CD4-positive, alpha-beta T cell treated with Interleukin-4 for 4 hours (primary cell): ENCODE measurements around the gene HADHA.
"Not testable (repeated sequence)": the region's sequence is repeated elsewhere in the genome, so short reads cannot be mapped to it uniquely, and the experiment has no call there.

Source experiments
- DNase-seq: peaks from one replicate; pipeline ENCODE4 v3.0.0-alpha.2; 2020

HADHA gene

GRCh38 chr2:26244309-26245230 is at the start of gene HADHA, which contains the start of gene HADHB:
TSS of gene HADHA (minus strand) at chr2:26244632. CDS start at chr2:26244596, 36 bp downstream.
TSS of gene HADHB (plus strand) at chr2:26244939. CDS start at chr2:26254255, 9,316 bp downstream.
- peak; percentile 80 for DNase-seq

GRCh38 chr2:26292646-26293045 is 48.2 kb upstream of the HADHA start:
- DNase-seq = no peak

- no peak for DNase-seq
Observed at GRCh38 chr2:26290001-26290400, 45.6 kb upstream of the HADHA start.

GRCh38 chr2:26285931-26286330 is 41.5 kb upstream of the HADHA start:
- DNase-seq = no peak

GRCh38 chr2:26284132-26284531 is 39.7 kb upstream of the HADHA start:
- no peak for DNase-seq

GRCh38 chr2:26283606-26284005 is 39.2 kb upstream of the HADHA start:
- no peak for DNase-seq

GRCh38 chr2:26281226-26281625 is 36.8 kb upstream of the HADHA start:
- DNase-seq = no peak

- no peak for DNase-seq
Observed at GRCh38 chr2:26279886-26280285, 35.5 kb upstream of the HADHA start.

GRCh38 chr2:26276484-26277227 is 32.2 kb upstream of the HADHA start:
- DNase-seq = no peak

- no peak for DNase-seq
Observed at GRCh38 chr2:26274058-26274613, 29.7 kb upstream of the HADHA start.

GRCh38 chr2:26273501-26273900 is 29.1 kb upstream of the HADHA start:
- no peak for DNase-seq

GRCh38 chr2:26270373-26270772 is 25.9 kb upstream of the HADHA start:
- no peak for DNase-seq

- DNase-seq = no peak
Observed at GRCh38 chr2:26269571-26270158, 25.2 kb upstream of the HADHA start.

- DNase-seq = not testable (repeated sequence)
Observed at GRCh38 chr2:26268670-26269385, 24.4 kb upstream of the HADHA start.

- DNase-seq = no peak
Observed at GRCh38 chr2:26268213-26268612, 23.8 kb upstream of the HADHA start.

- not testable (repeated sequence) for DNase-seq
Observed at GRCh38 chr2:26258836-26259235, 14.4 kb upstream of the HADHA start.

GRCh38 chr2:26255759-26256384 is 11.4 kb upstream of the HADHA start:
- DNase-seq = no peak

- DNase-seq = no peak
Observed at GRCh38 chr2:26251893-26252292, 7.5 kb upstream of the HADHA start.

- no peak for DNase-seq
Observed at GRCh38 chr2:26249625-26250024, 5.2 kb upstream of the HADHA start.

GRCh38 chr2:26246818-26247217 is 2.4 kb upstream of the HADHA start:
- peak; percentile 19 for DNase-seq

- no peak for DNase-seq
Observed at GRCh38 chr2:26245810-26246209, 1.4 kb upstream of the HADHA start.

- peak; percentile 43 for DNase-seq
Observed at GRCh38 chr2:26245231-26245732, 850 bp upstream of the HADHA start.
